Parathyroid adenoma (tissue), 2 donors: ENCODE data around the gene MYBPH.

ENCODE experiments used
- H2AFZ ChIP-seq: fragments of 300-600 bp; sonication (generic); one replicate; pipeline ENCODE4 v1.7.0; 2017; ENCODE audit warnings: antibody characterized with exemption, mild to moderate bottlenecking
- H3K27ac ChIP-seq: fragments of 300-600 bp; sonication (generic); one replicate; pipeline ENCODE4 v1.7.0; 2017
- H3K27me3 ChIP-seq: fragments of 300-600 bp; sonication (generic); one replicate; pipeline ENCODE4 v1.7.0; 2017; ENCODE audit warnings: low read length; ENCODE audit not compliant: control insufficient read depth, insufficient read depth
- H3K36me3 ChIP-seq: fragments of 300-600 bp; sonication (generic); one replicate; pipeline ENCODE4 v1.7.0; 2017; ENCODE audit warnings: low read length; ENCODE audit not compliant: control insufficient read depth, insufficient read depth
- H3K4me1 ChIP-seq: fragments of 300-600 bp; sonication (generic); one replicate; pipeline ENCODE4 v1.7.0; 2017; ENCODE audit warnings: control low read depth
- H3K4me2 ChIP-seq: fragments of 300-600 bp; sonication (generic); one replicate; pipeline ENCODE4 v1.7.0; 2017; ENCODE audit warnings: low read length
- H3K4me3 ChIP-seq: fragments of 300-600 bp; sonication (generic); one replicate; pipeline ENCODE4 v1.7.0; 2017; ENCODE audit warnings: low read depth, low read length
- H3K79me2 ChIP-seq: fragments of 300-600 bp; sonication (generic); one replicate; pipeline ENCODE4 v1.7.0; 2017; ENCODE audit warnings: control low read depth
- H3K9ac ChIP-seq: fragments of 300-600 bp; sonication (generic); one replicate; pipeline ENCODE4 v1.7.0; 2017; ENCODE audit warnings: mild to moderate bottlenecking
- H3K9me3 ChIP-seq: fragments of 300-600 bp; sonication (generic); one replicate; pipeline ENCODE4 v1.7.0; 2017; ENCODE audit warnings: low read length; ENCODE audit not compliant: control insufficient read depth
- CTCF ChIP-seq: fragments of 300-600 bp; sonication (generic); IDR thresholded peaks from one replicate; pipeline ENCODE4 v1.7.0; 2017; ENCODE audit warnings: antibody characterized with exemption, mild to moderate bottlenecking
- donor health status: primary hyperparathyroidism.

MYBPH gene

GRCh38 chr1:203158960-203159665 lies 16.5 kb downstream of the MYBPH start:
- Histone ChIP-seq H3K9ac (no peak overlapping the region), H2AFZ (no peak overlapping the region), H3K9me3 (no peaks in the 10 kb centered on the region), H3K36me3 (no peaks in the 10 kb centered on the region), H3K4me2 (no peak overlapping the region), H3K27ac (no peak overlapping the region), H3K27me3 (no peaks in the 10 kb centered on the region), H3K4me1 (peaks cover 19% of the 10 kb centered on the region), H3K79me2 (no peaks in the 10 kb centered on the region), H3K4me3 (no peak overlapping the region)
- no peak for TF ChIP-seq CTCF

- no peak for TF ChIP-seq CTCF
- no peak overlapping the region for H3K27ac ChIP-seq
- H3K79me2 ChIP-seq: no peaks in the 10 kb centered on the region
- H3K4me1 ChIP-seq: peaks cover 26% of the 10 kb centered on the region
- no peaks in the 10 kb centered on the region for H3K9me3 ChIP-seq
- H3K4me3 ChIP-seq: no peak overlapping the region
- no peak overlapping the region for H3K4me2 ChIP-seq
- H2AFZ ChIP-seq: no peak overlapping the region
- no peaks in the 10 kb centered on the region for H3K27me3 ChIP-seq
- H3K36me3 ChIP-seq: no peaks in the 10 kb centered on the region
- no peak overlapping the region for H3K9ac ChIP-seq
Observed at GRCh38 chr1:203158423-203158822, 17.2 kb downstream of the MYBPH start.

- H3K79me2 ChIP-seq: no peaks in the 10 kb centered on the region
- TF ChIP-seq CTCF: no peak
- H3K27me3 ChIP-seq: no peaks in the 10 kb centered on the region
- no peak overlapping the region for H3K4me3 ChIP-seq
- H3K4me2 ChIP-seq: no peak overlapping the region
- H3K9me3 ChIP-seq: no peaks in the 10 kb centered on the region
- peak overlapping the region; percentile 59 for H3K27ac ChIP-seq
- no peak overlapping the region for H3K9ac ChIP-seq
- H3K4me1 ChIP-seq: peaks cover 45% of the 10 kb centered on the region
- no peaks in the 10 kb centered on the region for H3K36me3 ChIP-seq
- no peak overlapping the region for H2AFZ ChIP-seq
Observed at GRCh38 chr1:203156280-203156679, 19.3 kb downstream of the MYBPH start.

- no peak for TF ChIP-seq CTCF
- peak overlapping the region; percentile 50 for H2AFZ ChIP-seq
- H3K27ac ChIP-seq: peak overlapping the region; percentile 98
Observed at GRCh38 chr1:203153989-203154821, 21.4 kb downstream of the MYBPH start.

More at GRCh38 chr1:203153989-203154821, 21.4 kb downstream of the MYBPH start:
- no peaks in the 10 kb centered on the region for H3K36me3 ChIP-seq
- peaks cover 62% of the 10 kb centered on the region for H3K4me1 ChIP-seq
- H3K9me3 ChIP-seq: no peaks in the 10 kb centered on the region
- no peaks in the 10 kb centered on the region for H3K79me2 ChIP-seq
- no peaks in the 10 kb centered on the region for H3K27me3 ChIP-seq
- H3K4me2 ChIP-seq: peak overlapping the region; percentile 49
- no peak overlapping the region for H3K9ac ChIP-seq
- H3K4me3 ChIP-seq: no peak overlapping the region
